AG04450 (cell line): Measurements from ENCODE around the gene FBXO24. TPM values are rescaled to one million over a fixed set of nuclear protein-coding genes. Genes with fewer than 3 reads are reported as not detected.

Source experiments
- CTCF ChIA-PET: fragments of 300-600, 350-600 bp; formaldehyde crosslinking; extraction: SDS; loops from one replicate; lab custom pipeline; 2022; ENCODE audit warnings: antibody characterized with exemption, inconsistent platforms; lab: Charles Lee
- POLR2A ChIA-PET: fragments of 350-600 bp; formaldehyde crosslinking; extraction: SDS; loops from one replicate; lab custom pipeline; 2021; ENCODE audit warnings: antibody characterized with exemption, inconsistent platforms; lab: Yijun Ruan, JAX
- DNase-seq: peaks from one replicate; pipeline ENCODE4 v3.0.0-alpha.2; 2011; ENCODE audit warnings: low read depth, low spot score
- H3K27ac ChIP-seq: one replicate; pipeline ENCODE4 v1.5.1; 2012; ENCODE audit warnings: low read depth, low read length, control low read depth
- H3K27me3 ChIP-seq: one replicate; pipeline ENCODE4 v1.6.0; 2012; ENCODE audit warnings: low read length; ENCODE audit not compliant: control insufficient read depth, insufficient read depth
- H3K4me3 ChIP-seq: 2 replicates; pipeline ENCODE4 v1.5.1; 2011; ENCODE audit warnings: mild to moderate bottlenecking, low read depth, low read length, control low read depth
- H3K9me3 ChIP-seq: 2 replicates; pipeline ENCODE4 v1.5.1; 2012; ENCODE audit warnings: low read length; ENCODE audit not compliant: control insufficient read depth, insufficient read depth
- CTCF ChIP-seq: IDR thresholded peaks from 2 replicates; pipeline ENCODE4 v1.5.1; 2011; ENCODE audit warnings: low read depth, low read length, control low read depth, inconsistent platforms
- polyA plus RNA-seq: library from polyadenylated mRNA; depleted of rRNA; stranded (reverse); fragments of >200 nt; gene quantifications from 2 replicates; pipeline ENCODE4 v1.2.3, GENCODE V29; 2011

The FBXO24 gene
- polyA plus RNA-seq, 1 experiment: 0.29 TPM

GRCh38 chr7:100584054-100584682 is 2.0 kb upstream of the FBXO24 start:
- H3K9me3 ChIP-seq: no peaks in the 10 kb centered on the region; the same call in 1 of the 2 replicates
- TF ChIP-seq CTCF: no peak
- no peak for DNase-seq
- peak overlapping the region; percentile 99 for H3K4me3 ChIP-seq
- peak overlapping the region; percentile 87 for H3K27ac ChIP-seq
- no peaks in the 10 kb centered on the region for H3K27me3 ChIP-seq
- ChIA-PET POLR2A (interaction anchor here (0.5 to 5.2 kb wide), 16 partner anchors 11 to 602 kb away, joined by 3 to 68 read pairs (median 4); partner anchors contain the start of genes AGFG2, MOSPD3, PCOLCE and SERPINE1), CTCF (interaction anchor here (0.5 to 3.8 kb wide), 7 partner anchors 15 to 137 kb away, joined by 3 to 25 read pairs (median 8); partner anchors contain the start of genes PCOLCE and POP7)

- Histone ChIP-seq H3K27me3 (no peaks in the 10 kb centered on the region), H3K27ac (peak overlapping the region; percentile 87), H3K9me3 (no peaks in the 10 kb centered on the region; the same call in 1 of the 2 replicates), H3K4me3 (peak overlapping the region; percentile 99)
- CTCF ChIA-PET: interaction anchor here (0.7 to 3.8 kb wide), 11 partner anchors 16 to 120 kb away, joined by 3 to 25 read pairs (median 8); partner anchors contain the start of genes MOSPD3, PCOLCE and POP7
- POLR2A ChIA-PET: interaction anchor here (0.5 to 5.2 kb wide), 21 partner anchors 8 to 601 kb away, joined by 3 to 68 read pairs (median 6); partner anchors contain the start of genes AGFG2, MEPCE, MOSPD3 and PCOLCE
- TF ChIP-seq CTCF: no peak
- no peak for DNase-seq
Observed at GRCh38 chr7:100584683-100585510, 1.2 kb upstream of the FBXO24 start.

GRCh38 chr7:100585511-100586265 is 440 bp upstream of the FBXO24 start, which contains the start of gene LRCH4:
LRCH4 (minus strand) TSS chr7:100586129; CDS start chr7:100586100, 29 bp downstream.
- no peak for DNase-seq
- CTCF ChIA-PET: interaction anchor here (0.7 to 3.8 kb wide), 15 partner anchors 16 to 266 kb away, joined by 3 to 25 read pairs (median 4); partner anchors contain the start of genes MOSPD3, PCOLCE and POP7
- H3K27ac ChIP-seq: peak within 1 kb of the TSS; percentile 87
- TF ChIP-seq CTCF: no peak
- peak within 1 kb of the TSS; percentile 99 for H3K4me3 ChIP-seq
- POLR2A ChIA-PET: interaction anchor here (0.5 to 5.2 kb wide), 40 partner anchors 9 to 304 kb away, joined by 3 to 68 read pairs (median 5); partner anchors contain the start of genes AGFG2, MEPCE, MOSPD3 and PCOLCE
- H3K9me3 ChIP-seq: no peaks in the 10 kb centered on the region; the same call in 1 of the 2 replicates
- no peaks in the 10 kb centered on the region for H3K27me3 ChIP-seq

GRCh38 chr7:100588438-100588837 is 2.3 kb downstream of the FBXO24 start:
- CTCF ChIA-PET: interaction anchor here (0.6 to 2.2 kb wide), 9 partner anchors 14 to 119 kb away, joined by 3 to 15 read pairs (median 7); partner anchors contain the start of genes GNB2, MOSPD3 and PCOLCE
- no peaks in the 10 kb centered on the region; the same call in 1 of the 2 replicates for H3K9me3 ChIP-seq
- POLR2A ChIA-PET: interaction anchor here (0.5 to 1.1 kb wide), 5 partner anchors 10 to 159 kb away, joined by 3 to 5 read pairs (median 3); partner anchors contain the start of genes MEPCE and PCOLCE
- no peak overlapping the region for H3K27ac ChIP-seq
- no peak overlapping the region for H3K4me3 ChIP-seq
- no peaks in the 10 kb centered on the region for H3K27me3 ChIP-seq
- DNase-seq: no peak
- peak; percentile 48 for TF ChIP-seq CTCF
